PFSK-1 (cell line): Measurements from ENCODE around the gene DENND6B.

Experiments
- POLR2AphosphoS5 ChIP-seq: IDR thresholded peaks from 2 replicates; pipeline ENCODE4 v1.6.1; 2012; ENCODE audit warnings: low read depth, mild to moderate bottlenecking, control low read depth, low read length, moderate library complexity
- SIN3A ChIP-seq: IDR thresholded peaks from 2 replicates; pipeline ENCODE4 v1.6.1; 2012; ENCODE audit warnings: mild to moderate bottlenecking, low read length, moderate library complexity, borderline replicate concordance; ENCODE audit not compliant: insufficient read depth

GRCh38 chr22:50298937-50299784, 27.7 kb downstream of the DENND6B start:
- TF ChIP-seq SIN3A (no peak), POLR2AphosphoS5 (no peak)
